Heart left ventricle (tissue), 16 donors: ENCODE results near the gene ATRAID. TPM values are rescaled to one million over a fixed set of nuclear protein-coding genes. Genes with fewer than 3 reads are reported as not detected.

Experiments used
- ATAC-seq, 4 donors: fragments of 200-7000 bp; cut with Tn5 transposase; one replicate each; pipeline ENCODE4 v1.9.1; 2020 to 2022; ENCODE audit warnings: moderate library complexity in 4 of 4, mild to moderate bottlenecking in 3 of 4, moderate number of reproducible peaks in 1 of 4
- DNase-seq, 5 donors: peaks; one replicate each; pipeline ENCODE4 v3.0.0-alpha.2; 2020
- H3K27ac ChIP-seq, 12 donors: fragments of 200-600 bp; sonication (generic) in 4 of 12; one replicate each; pipeline versions ENCODE4 v1.5.0 to v1.8.0; 2016 to 2022; ENCODE audit warnings: mild to moderate bottlenecking in 2 of 12
- H3K27me3 ChIP-seq, 9 donors: fragments of 200-600 bp; sonication (generic) in 2 of 9; one replicate each; pipeline versions ENCODE4 v1.5.1 to v1.8.0; 2016 to 2022; ENCODE audit warnings: mild to moderate bottlenecking in 3 of 9
- H3K36me3 ChIP-seq, 9 donors: fragments of 200-600 bp; sonication (generic) in 2 of 9; one replicate each; pipeline versions ENCODE4 v1.5.0 to v1.8.0; 2018 to 2022; ENCODE audit warnings: mild to moderate bottlenecking in 2 of 9
- H3K4me1 ChIP-seq, 12 donors: fragments of 200-600 bp; sonication (generic) in 4 of 12; one replicate each; pipeline versions ENCODE4 v1.5.0 to v1.8.0; 2016 to 2022; ENCODE audit warnings: mild to moderate bottlenecking in 3 of 12
- H3K4me3 ChIP-seq, 12 donors: fragments of 200-600 bp; sonication (generic) in 4 of 12; one replicate each; pipeline versions ENCODE4 v1.5.0 to v1.8.0; 2017 to 2022; ENCODE audit warnings: mild to moderate bottlenecking in 9 of 12, moderate library complexity in 4 of 12
- H3K9me3 ChIP-seq, 12 donors: fragments of 200-600 bp; sonication (generic) in 4 of 12; one replicate each; pipeline versions ENCODE4 v1.5.0 to v1.8.0; 2016 to 2022; ENCODE audit warnings: mild to moderate bottlenecking in 1 of 12
- CTCF ChIP-seq, 12 donors: fragments of 200-600 bp; sonication (generic) in 4 of 12; IDR thresholded peaks; one replicate each; pipeline versions ENCODE4 v1.5.0 to v1.8.0; 2018 to 2022; ENCODE audit warnings: antibody characterized with exemption in 12 of 12, mild to moderate bottlenecking in 5 of 12
- POLR2A ChIP-seq, 2 donors: fragments of 450-650 bp; IDR thresholded peaks; one replicate each; pipeline ENCODE4 v1.6.1; 2017; ENCODE audit warnings: antibody characterized with exemption in 2 of 2, mild to moderate bottlenecking in 2 of 2, moderate library complexity in 2 of 2
- WGBS, 4 donors: extraction: QIAGEN DNeasy Blood & Tissue Kit in 2 of 4; methylation state at CpG; one replicate each; pipeline versions ENCODE4 v1.1.5 to v1.1.7; 2013 to 2018; 5-methylcytosine and 5-hydroxymethylcytosine counted together
- intact Hi-C, 10 donors: fragments of 100-400 bp; cut with DNase I; formaldehyde crosslinking; loops; one replicate each; pipeline versions ENCODE4 v1.11.1 to v1.14.2; 2022
- polyA plus RNA-seq, 2 donors: library from polyadenylated mRNA; stranded (reverse); fragments of 200-250 nt; gene quantifications; one replicate each; pipeline ENCODE4 v1.2.3, GENCODE V29; 2013
- total RNA-seq, 9 donors: library from RNA; depleted of rRNA in 2 of 9; stranded (reverse); fragments of >200 nt in 2 of 9; fragmentation: NEBNext Ultra II Directional in 3 of 9; extraction: Animal tissue kit (Norgen Biotek cat#: 25700) in 3 of 9; gene quantifications; one replicate each; pipeline versions ENCODE4 v1.1.0 to v1.2.4, GENCODE V29; 2016 to 2023
- donor health status: ischemic (EF 13 %, LVEDD 7.1; RV severe dilation, severe dysfunction).
- donor health status: healthy with polysubstance abuse.
- donor health status: DM: no; HTN: yes; CAD: no.
- donor health status: DM: no; HTN: no; CAD: no.
- donor health status: ischemic (EF 25% LVEDD 6.9; RV normal size, moderate dysfunction).
- donor health status: ischemic (EF 25% LVEDD 5.7; RV mildly dilated, moderate dysfunction).
- donor health status: healthy.
- donor health status: DM: yes; HTN: yes; CAD: no.
- donor health status: ischemic (EF 35%, LVEDD 5.7; RV mildly dilated, moderate dysfunction).
- donor health status: nonischemic (EF 11% LVEDD 7.7; RV severe dilation, severe dysfunction).
- donor health status: DM: yes; HTN: yes; CAD: no.
- donor health status: PGD.
- donor health status: ischemic (EF 29% LVEDD 5.4; RV normal size, mild dysfunction).
- donor health status: nonischemic (EF 23%, LVEDD 6.1; RV moderate dilation, normal function).

ATRAID gene
- total and polyA plus RNA-seq, 11 donors: 96.9 to 210 (median 144) TPM

- Histone ChIP-seq H3K27ac (no peak overlapping the region), H3K9me3 (no peaks in the 10 kb centered on the region), H3K4me3 (no peak overlapping the region), H3K27me3 (no peaks in the 10 kb centered on the region), H3K36me3 (peaks cover 0 to 60% (median 48%) of the 10 kb centered on the region in 9 donors), H3K4me1 (peaks cover 4 to 19% (median 13%) of the 10 kb centered on the region in 12 donors)
- intact Hi-C loops: loop anchor here in 5 of 10 donors (5.0 kb wide), 4 partner anchors 73 to 422 kb away; partner anchors contain the start of genes PREB (in 2 of the 5), NRBP1 (in 1 of the 5) and PRR30 (in 1 of the 5)
- no peak for TF ChIP-seq POLR2A (IDR thresholded peaks at IDR 0.05)
- TF ChIP-seq CTCF (IDR thresholded peaks at IDR 0.05): no peak
- ATAC-seq (no peak), DNase-seq (no peak)
- WGBS, 4 donors: 82 to 93% (median 86%) methylated on average over 6 of the region's 6 CpGs
Measured at GRCh38 chr2:27209621-27210401, 2.0 kb upstream of the ATRAID start.

GRCh38 chr2:27211241-27211942 is 449 bp upstream of the ATRAID start:
- Histone ChIP-seq H3K4me1 (peaks cover 4 to 19% (median 13%) of the 10 kb centered on the region in 12 donors), H3K36me3 (peaks cover 0 to 61% (median 45%) of the 10 kb centered on the region in 9 donors), H3K4me3 (peak overlapping the region; percentile 63 to 97 (median 80)), H3K9me3 (no peaks in the 10 kb centered on the region), H3K27me3 (no peaks in the 10 kb centered on the region), H3K27ac (peak overlapping the region; percentile 93 to 100 (median 98))
- intact Hi-C loops: loop anchor here in 4 of 10 donors (1.0 to 5.0 kb wide), 4 partner anchors 77 to 421 kb away; partner anchors contain the start of genes PREB (in 3 of the 4) and NRBP1 (in 1 of the 4)
- no peak for TF ChIP-seq POLR2A (IDR thresholded peaks at IDR 0.05)
- TF ChIP-seq CTCF (IDR thresholded peaks at IDR 0.05): no peak
- DNase-seq (peak in 1 of 5 donors; percentile 32), ATAC-seq (peak in 2 of 4 donors; percentile 7 to 9)
- WGBS, 4 donors: 0 to 5% (median 4%) methylated on average over 36 to 48 of the region's 48 CpGs

- DNase-seq (no peak), ATAC-seq (peak; percentile 1 to 17 (median 9))
- Histone ChIP-seq H3K36me3 (peaks cover 0 to 46% (median 34%) of the 10 kb centered on the region in 9 donors), H3K27ac (peak overlapping the region; percentile 93 to 100 (median 98)), H3K4me1 (peaks cover 6 to 31% (median 21%) of the 10 kb centered on the region in 12 donors), H3K27me3 (no peaks in the 10 kb centered on the region), H3K4me3 (peak overlapping the region; percentile 63 to 97 (median 80)), H3K9me3 (no peaks in the 10 kb centered on the region)
- WGBS, 4 donors: 7 to 9% (median 8%) methylated on average over 34 of the region's 34 CpGs
- intact Hi-C loops: loop anchor here in 5 of 10 donors (2.0 to 5.0 kb wide), 5 partner anchors 78 to 419 kb away; partner anchors contain the start of genes PREB (in 3 of the 5), NRBP1 (in 1 of the 5) and TMEM214 (in 1 of the 5)
- TF ChIP-seq POLR2A (IDR thresholded peaks at IDR 0.05) (no peak), CTCF (IDR thresholded peaks at IDR 0.05) (no peak)
Measured at GRCh38 chr2:27212626-27213471, 1.0 kb downstream of the ATRAID start.
